WTC11 (cell line): ENCODE results near the gene ALG2. TPM values are rescaled to one million over a fixed set of nuclear protein-coding genes. Genes with fewer than 3 reads are reported as not detected.
A peak's percentile ranks its signal among the peaks of the same experiment; 100 is the strongest.

Source experiments
- AR ChIP-seq: fragments of 250-450 bp; sonication (Bioruptor Pico); IDR thresholded peaks from 2 replicates; pipeline ENCODE4 v1.9.0; 2021; ENCODE audit warnings: mild to moderate bottlenecking
- ARID4B ChIP-seq: sonication (generic); formaldehyde crosslinking; IDR thresholded peaks from 2 replicates; pipeline ENCODE4 v1.8.0; 2023; ENCODE audit warnings: missing genetic modification reagents, mild to moderate bottlenecking, borderline replicate concordance
- ATF2 ChIP-seq: sonication (generic); formaldehyde crosslinking; IDR thresholded peaks from 2 replicates; pipeline ENCODE4 v1.8.1; 2022; ENCODE audit warnings: low read depth, missing genetic modification reagents, borderline replicate concordance
- CBFB ChIP-seq: sonication (generic); formaldehyde crosslinking; IDR thresholded peaks from 2 replicates; pipeline ENCODE4 v1.8.1; 2022; ENCODE audit warnings: mild to moderate bottlenecking, low read depth, missing genetic modification reagents
- CREM ChIP-seq: sonication (generic); formaldehyde crosslinking; IDR thresholded peaks from 2 replicates; pipeline ENCODE4 v1.8.1; 2022; ENCODE audit warnings: mild to moderate bottlenecking, missing genetic modification reagents, moderate library complexity
- CTCF ChIP-seq: fragments of 200-600 bp; IDR thresholded peaks from 2 replicates; pipeline ENCODE4 v1.8.0; 2022; ENCODE audit warnings: antibody characterized with exemption
- E2F5 ChIP-seq: sonication (generic); formaldehyde crosslinking; IDR thresholded peaks from 2 replicates; pipeline ENCODE4 v1.8.1; 2022; ENCODE audit warnings: mild to moderate bottlenecking, moderate library complexity, missing genetic modification reagents
- ETV6 ChIP-seq: sonication (generic); formaldehyde crosslinking; IDR thresholded peaks from 2 replicates; pipeline ENCODE4 v1.8.1; 2022; ENCODE audit warnings: mild to moderate bottlenecking, missing genetic modification reagents
- GABPB1 ChIP-seq: sonication (generic); formaldehyde crosslinking; IDR thresholded peaks from 2 replicates; pipeline ENCODE4 v1.8.1; 2023; ENCODE audit warnings: mild to moderate bottlenecking, missing genetic modification reagents
- KAT7 ChIP-seq: sonication (generic); formaldehyde crosslinking; IDR thresholded peaks from 2 replicates; pipeline ENCODE4 v1.8.1; 2023; ENCODE audit warnings: missing genetic modification reagents, mild to moderate bottlenecking, borderline replicate concordance
- NFE2L1 ChIP-seq: sonication (generic); formaldehyde crosslinking; IDR thresholded peaks from 2 replicates; pipeline ENCODE4 v1.8.1; 2023; ENCODE audit warnings: missing genetic modification reagents
- NFYB ChIP-seq: sonication (generic); formaldehyde crosslinking; conservative IDR thresholded peaks from 2 replicates; pipeline ENCODE4 v1.8.0; 2022; ENCODE audit warnings: low read depth, missing genetic modification reagents
- RELA ChIP-seq: sonication (generic); formaldehyde crosslinking; IDR thresholded peaks from 2 replicates; pipeline ENCODE4 v1.8.1; 2022; ENCODE audit warnings: missing genetic modification reagents, mild to moderate bottlenecking, borderline replicate concordance
- SP1 ChIP-seq: sonication (generic); formaldehyde crosslinking; conservative IDR thresholded peaks from 2 replicates; pipeline ENCODE4 v1.8.1; 2022; ENCODE audit warnings: missing genetic modification reagents
- TP53 ChIP-seq: sonication (generic); formaldehyde crosslinking; IDR thresholded peaks from 2 replicates; pipeline ENCODE4 v1.8.1; 2023; ENCODE audit warnings: mild to moderate bottlenecking, missing genetic modification reagents
- USF1 ChIP-seq: sonication (generic); formaldehyde crosslinking; IDR thresholded peaks from 2 replicates; pipeline ENCODE4 v1.8.0; 2022; ENCODE audit warnings: mild to moderate bottlenecking, missing genetic modification reagents
- ZBTB21 ChIP-seq: sonication (generic); formaldehyde crosslinking; IDR thresholded peaks from 2 replicates; pipeline ENCODE4 v1.8.1; 2023; ENCODE audit warnings: mild to moderate bottlenecking, missing genetic modification reagents, borderline replicate concordance
- ZNF219 ChIP-seq: sonication (generic); formaldehyde crosslinking; IDR thresholded peaks from 2 replicates; pipeline ENCODE4 v1.8.0; 2023; ENCODE audit warnings: missing genetic modification reagents, mild to moderate bottlenecking, borderline replicate concordance
- ZNF263 ChIP-seq: sonication (generic); formaldehyde crosslinking; IDR thresholded peaks from 2 replicates; pipeline ENCODE4 v1.8.1; 2022; ENCODE audit warnings: low read depth, mild to moderate bottlenecking, moderate library complexity, missing genetic modification reagents
- ZNF396 ChIP-seq: fragments of 250-450 bp; sonication (Bioruptor Pico); IDR thresholded peaks from 2 replicates; pipeline ENCODE4 v1.8.0; 2021; ENCODE audit warnings: mild to moderate bottlenecking, moderate library complexity, borderline replicate concordance
- ZNF425 ChIP-seq: fragments of 250-450 bp; sonication (Bioruptor Pico); conservative IDR thresholded peaks from 2 replicates; pipeline ENCODE4 v1.9.0; 2021; ENCODE audit warnings: mild to moderate bottlenecking
- ZNF512 ChIP-seq: sonication (generic); formaldehyde crosslinking; IDR thresholded peaks from 2 replicates; pipeline ENCODE4 v1.8.1; 2022; ENCODE audit warnings: missing genetic modification reagents, borderline replicate concordance
- total RNA-seq: library from RNA; stranded (reverse); gene quantifications from 3 replicates; pipeline ENCODE4 v1.2.3, GENCODE V29; 2021

The ALG2 gene
- total RNA-seq, 1 experiment from 2014 or later: 25.2 TPM

- TF ChIP-seq ARID4B (CRISPR knock-in tag) (no peak; the same call in none of the 2 replicates), CTCF (no peak), ZNF396 (no peak), AR (no peak), NFE2L1 (peak; percentile 3; the same call in 1 of the 2 replicates), USF1 (CRISPR knock-in tag) (no peak; the same call in 1 of the 2 replicates), SP1 (peak; percentile 77), ZNF512 (no peak), ETV6 (CRISPR knock-in tag) (no peak), NFYB (CRISPR knock-in tag) (no peak), KAT7 (no peak; the same call in none of the 2 replicates), CBFB (CRISPR knock-in tag) (no peak), CREM (CRISPR knock-in tag) (no peak), ZNF219 (CRISPR knock-in tag) (no peak), E2F5 (CRISPR knock-in tag) (no peak), ZNF263 (CRISPR knock-in tag) (no peak), ZNF425 (no peak), GABPB1 (CRISPR knock-in tag) (peak; percentile 52), ZBTB21 (CRISPR knock-in tag) (no peak), RELA (CRISPR knock-in tag) (no peak), TP53 (CRISPR knock-in tag) (no peak), ATF2 (CRISPR knock-in tag) (no peak)
Observed at GRCh38 chr9:99221621-99222415, at the start of gene ALG2, which contains the start of gene SEC61B (continued).
